HG03060 (cell line): Measurements from ENCODE around the gene CAGE1.
A peak's percentile ranks its signal among the peaks of the same experiment; 100 is the strongest.

ENCODE experiments used
- ATAC-seq: cut with Tn5 transposase; IDR thresholded peaks from one replicate; pipeline ENCODE4 v1.9.1; 2021; ENCODE audit warnings: low read depth, moderate number of reproducible peaks; ENCODE audit not compliant: unreplicated experiment

CAGE1 gene

DNA sequence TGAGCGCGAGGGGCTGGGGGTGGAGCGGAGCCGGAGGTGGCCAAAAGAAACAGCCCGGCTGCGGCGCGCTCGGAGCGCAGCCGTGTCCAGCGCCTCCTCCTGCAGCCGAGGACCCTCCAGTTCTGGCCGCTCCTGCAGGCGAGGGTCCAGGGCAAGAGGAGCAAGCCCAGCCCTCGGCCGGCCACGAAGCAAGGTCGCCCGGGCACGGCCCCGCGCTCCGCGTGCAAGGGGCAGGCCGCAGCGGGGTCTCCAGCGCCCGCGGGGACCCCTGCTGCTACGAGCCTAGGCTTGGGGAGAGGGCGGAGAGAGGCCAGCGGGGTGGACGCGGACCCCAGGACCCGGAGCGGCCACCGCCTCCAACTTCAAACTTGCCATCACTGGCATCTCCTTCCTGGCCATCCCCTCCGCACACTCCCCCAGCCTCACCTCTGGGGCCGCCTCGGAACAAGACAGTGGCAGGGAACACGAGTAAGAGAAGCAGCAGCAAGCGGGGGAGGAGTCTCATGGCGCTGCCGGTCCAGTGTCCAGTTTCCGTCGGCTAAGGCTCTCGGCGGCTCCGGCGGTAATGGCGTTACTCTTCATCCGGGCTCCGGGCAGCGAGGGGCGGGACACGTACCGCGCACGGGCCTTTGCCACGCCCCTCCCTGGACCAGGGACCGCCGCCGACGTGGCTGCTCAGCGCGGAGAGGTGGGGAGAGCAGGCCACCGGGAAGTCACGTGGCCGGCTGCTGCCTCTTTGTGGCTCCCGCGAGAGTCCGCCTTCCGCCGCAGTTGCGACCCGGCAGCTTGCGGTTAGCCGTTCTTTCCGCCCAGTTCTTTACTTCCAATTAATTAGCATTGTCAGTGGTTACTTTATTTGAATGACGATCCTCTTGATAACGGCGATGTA lies 76.7 kb downstream of the CAGE1 start, which contains the start of gene SSR1:
SSR1 (minus strand) TSS at position 584 of the 889 bp plus-strand sequence; CDS start at position 505, 79 bp downstream.
- peak; percentile 87 for ATAC-seq

DNA sequence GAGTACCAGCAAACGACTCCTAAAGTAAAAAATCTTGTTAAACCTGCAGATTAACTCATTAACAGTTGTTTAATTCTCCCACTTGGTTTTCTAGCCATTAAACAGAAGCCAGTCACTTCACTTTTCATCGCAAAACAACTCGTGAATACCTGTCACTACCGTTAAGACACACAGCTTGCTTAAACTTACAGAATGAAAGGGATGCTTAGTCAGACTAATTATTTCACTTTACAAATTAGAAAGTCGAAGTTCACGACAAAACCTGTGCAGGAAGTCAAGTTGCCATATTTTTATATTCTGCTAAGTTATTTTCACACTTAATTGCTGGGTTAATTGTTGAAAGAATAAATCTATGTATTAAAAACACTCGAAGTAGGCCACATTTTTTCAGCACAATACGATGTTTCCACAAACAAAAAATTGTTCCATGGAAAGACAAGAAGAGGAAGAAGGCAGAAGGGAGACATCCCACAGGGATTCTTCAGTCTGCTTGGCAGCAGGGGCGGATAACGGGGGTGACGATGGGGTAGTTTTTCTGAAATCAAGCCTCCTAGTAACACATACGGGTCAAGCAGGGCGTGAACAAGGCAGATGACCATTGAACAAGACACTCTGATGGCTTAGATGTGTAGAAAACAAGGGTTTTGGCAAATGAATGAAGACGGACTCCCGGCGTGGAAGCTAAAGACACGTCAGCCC lies 77.5 kb downstream of the CAGE1 start:
- ATAC-seq: no peak

DNA sequence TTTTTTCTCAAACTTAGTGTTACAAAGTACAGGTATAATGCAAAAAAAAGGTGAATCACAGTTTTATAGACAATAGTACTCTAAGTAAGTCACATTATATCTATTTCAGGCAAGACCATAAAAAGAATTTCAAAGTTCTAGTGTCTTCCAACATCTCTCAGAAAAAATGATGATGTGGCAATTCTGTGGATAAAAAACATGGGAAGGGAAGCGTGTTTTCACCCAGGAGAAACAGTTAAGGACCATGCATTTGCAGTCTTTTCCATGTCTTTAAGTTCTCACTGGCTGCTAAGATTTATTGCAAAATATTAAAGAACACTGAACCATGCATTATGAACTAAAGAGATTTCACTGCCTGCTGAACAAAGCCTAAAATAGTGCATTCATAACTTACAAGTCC lies 78.4 kb downstream of the CAGE1 start:
- no peak for ATAC-seq

DNA sequence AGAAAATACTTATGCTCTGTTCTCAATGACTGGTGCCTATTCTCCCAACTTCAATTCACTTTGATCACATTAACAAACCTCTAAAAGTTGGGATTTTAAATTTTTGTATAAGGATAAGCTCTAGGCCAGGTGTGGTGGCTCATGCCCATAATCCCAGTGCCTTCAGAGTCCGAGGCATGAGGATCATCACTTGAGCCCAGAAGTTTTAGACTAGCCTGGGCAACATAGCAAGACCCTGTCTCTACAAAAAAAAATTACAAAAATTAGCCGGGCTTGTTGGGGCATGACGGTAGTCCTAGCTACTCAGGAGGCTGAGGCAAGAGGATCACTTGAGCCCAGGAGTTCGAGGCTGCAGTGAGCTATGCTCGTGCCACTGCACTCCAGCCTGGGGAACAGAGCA lies 80.5 kb downstream of the CAGE1 start:
- ATAC-seq: no peak

DNA sequence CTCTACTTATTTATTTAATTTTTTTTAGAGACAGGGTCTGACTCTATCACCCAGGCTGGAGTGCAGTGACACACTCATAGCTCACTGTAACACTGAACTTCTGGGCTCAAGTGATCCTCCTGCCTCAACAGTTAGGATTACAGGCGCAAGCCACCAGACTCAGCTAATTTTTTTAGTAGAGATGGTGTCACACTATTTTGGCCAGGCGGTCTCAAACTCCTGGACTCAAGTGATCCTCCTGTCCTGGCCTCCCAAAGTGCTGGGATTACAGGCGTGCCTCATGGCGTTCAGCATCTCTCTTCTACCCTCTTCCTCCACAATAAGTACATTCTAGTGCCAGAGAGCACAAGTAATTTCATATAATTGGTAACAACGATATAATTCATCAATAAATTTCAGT lies 82.0 kb downstream of the CAGE1 start:
- ATAC-seq: no peak

DNA sequence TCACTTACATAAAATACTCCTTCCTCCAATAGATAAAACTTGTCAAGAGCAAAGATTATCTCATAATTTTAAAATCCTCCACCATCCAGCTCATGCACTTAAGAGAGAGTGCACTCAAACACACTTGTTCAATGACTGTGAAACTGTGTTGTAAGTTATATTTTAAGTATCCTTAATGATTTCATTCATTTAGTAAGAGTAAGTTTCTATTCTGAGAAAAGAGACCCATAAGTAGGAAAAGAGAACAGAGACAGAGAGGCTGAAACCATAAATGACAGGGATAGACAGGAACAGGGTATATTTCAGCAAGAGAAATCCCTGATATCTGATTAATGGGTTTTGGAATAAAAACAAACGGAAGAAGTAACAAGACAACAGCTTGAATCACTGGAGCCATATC lies 84.7 kb downstream of the CAGE1 start:
- no peak for ATAC-seq

DNA sequence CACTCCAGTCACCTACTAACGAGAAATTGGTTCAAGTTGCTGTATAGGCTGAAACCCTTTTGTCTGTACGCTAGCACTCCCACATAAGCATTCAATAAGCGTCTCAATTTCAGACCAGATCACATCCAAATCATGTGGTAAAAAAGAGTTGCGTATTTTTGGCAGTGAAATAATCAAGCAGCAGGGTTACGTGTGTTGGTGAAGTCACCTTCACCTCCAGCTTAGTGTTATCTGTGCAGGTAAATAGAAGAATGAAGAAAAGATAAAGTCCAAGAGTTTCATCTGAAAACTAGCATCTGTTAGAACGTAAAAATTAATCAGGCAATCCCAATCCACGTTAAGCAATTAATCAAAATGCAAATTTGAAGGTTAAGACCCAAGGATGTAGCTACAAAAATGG lies 87.8 kb downstream of the CAGE1 start:
- ATAC-seq: no peak

DNA sequence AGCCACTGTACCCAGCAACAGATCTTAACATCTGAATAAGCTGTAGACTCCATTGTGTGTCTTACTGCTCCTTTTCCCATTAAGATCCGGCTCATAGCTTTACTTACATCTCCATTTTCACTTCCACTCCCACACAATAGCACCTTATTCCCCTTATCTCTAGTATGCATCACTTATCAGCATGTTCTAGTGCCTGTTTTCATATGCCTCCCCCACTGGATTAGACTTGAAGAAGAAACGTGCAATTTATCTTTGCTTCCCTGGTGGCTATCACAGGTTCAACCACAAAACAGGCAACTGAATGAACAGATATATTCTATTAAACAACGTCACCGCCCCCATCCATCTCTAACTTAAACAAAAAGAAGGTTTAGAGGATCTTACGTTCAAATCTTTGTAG lies 88.6 kb downstream of the CAGE1 start:
- ATAC-seq: no peak

DNA sequence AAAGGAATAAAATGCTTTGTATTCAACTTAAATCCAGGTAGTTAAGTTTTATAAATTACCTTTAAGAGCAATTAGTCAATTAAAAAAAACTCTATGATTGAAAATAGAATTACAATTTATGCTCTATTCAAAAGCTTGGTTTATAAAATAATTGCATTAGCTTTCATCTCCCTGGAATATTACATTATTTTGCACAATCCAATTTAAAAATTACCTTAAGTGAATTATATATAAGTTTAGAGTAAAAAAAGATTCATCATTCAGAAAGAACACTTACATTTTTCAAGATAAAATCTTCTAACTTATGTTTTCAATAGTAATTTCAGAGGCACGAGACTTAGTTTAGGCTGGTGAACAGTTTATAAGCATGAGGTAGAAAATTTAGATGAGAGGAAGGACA lies 91.4 kb downstream of the CAGE1 start:
- no peak for ATAC-seq

DNA sequence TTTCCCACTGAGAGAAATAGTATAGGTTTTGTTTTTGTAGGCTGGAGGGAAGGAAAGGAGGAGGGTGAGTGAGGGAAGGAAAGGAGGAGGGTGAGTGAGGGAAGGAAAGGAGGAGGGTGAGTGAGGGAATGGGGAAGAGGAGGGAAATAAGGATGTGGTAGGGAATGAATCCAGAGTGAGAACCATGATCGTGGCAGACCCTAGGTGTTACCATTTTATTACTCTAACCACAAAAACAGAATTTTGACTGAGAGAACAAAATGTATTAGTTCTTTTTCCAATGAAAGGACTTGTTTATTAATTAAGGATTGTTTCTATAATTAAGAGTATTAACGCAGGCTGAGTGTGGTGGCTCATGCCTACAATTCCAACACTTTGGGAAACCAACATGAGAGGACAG lies 92.9 kb downstream of the CAGE1 start:
- no peak for ATAC-seq

DNA sequence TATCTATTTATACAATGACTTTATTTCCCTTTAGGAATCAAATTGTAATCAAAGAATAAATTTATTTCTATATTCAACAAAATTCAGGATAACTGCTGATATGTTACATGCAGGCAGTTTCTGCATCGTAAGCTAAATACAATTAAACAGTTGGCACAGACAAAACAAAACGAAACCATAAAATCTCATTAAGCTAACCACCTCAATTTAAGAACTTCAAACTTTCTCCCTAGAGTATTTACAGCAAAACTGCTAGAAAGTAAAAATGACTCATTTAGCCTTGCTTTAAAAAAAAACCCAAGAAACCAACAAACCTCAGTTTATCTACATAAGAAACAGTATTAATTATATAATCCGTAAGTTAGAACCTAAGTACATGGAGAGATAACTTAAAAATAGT lies 93.6 kb downstream of the CAGE1 start:
- ATAC-seq: no peak

DNA sequence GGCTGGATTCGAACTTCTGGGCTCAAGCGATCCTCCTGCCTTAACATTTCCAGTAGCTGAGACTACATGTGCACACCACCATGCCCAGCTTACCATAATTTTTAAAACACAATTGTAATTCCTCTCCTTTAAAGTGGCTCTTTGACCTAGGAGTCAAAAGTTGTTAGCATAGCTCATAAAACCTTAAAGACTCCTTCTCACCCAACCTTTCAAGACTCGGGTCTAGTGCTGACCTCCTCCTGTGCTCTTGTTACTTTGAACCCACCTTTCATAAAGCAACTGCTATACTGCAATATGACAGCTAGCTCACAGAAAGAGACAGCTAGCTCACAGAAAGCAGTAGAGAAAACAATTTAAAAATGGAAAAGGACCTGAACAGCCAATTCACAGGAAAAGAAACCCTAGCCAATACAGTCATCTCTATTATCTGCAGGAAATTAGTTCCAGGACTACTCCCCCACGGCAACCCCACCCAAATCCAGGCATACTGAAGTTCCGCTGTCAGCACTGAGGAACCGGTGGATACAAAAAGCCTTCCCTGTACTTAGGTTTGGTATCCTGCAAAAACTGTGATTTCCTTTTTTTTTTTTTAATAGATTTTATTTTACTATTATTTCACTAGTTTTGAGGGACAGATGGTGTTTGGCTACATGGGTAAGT lies 96.8 kb downstream of the CAGE1 start:
- no peak for ATAC-seq

DNA sequence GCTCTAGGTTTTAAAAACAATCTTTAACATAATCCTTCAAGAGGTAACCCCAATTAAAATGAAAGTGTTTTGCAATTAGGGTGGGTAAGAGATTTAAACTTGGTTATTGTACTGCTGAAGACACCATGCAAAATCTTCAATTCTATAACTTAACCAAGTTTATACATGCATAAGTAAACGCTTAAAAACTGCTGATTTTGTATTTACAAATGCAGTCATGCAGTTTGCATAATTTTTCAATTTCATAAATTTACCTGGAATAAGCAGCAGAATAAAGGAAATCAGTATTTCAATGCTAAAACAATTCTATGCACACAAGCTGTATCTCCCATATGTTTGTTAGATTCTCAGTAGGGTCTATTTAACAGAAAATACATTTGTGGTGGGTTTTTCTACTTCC lies 99.5 kb downstream of the CAGE1 start:
- ATAC-seq: no peak

DNA sequence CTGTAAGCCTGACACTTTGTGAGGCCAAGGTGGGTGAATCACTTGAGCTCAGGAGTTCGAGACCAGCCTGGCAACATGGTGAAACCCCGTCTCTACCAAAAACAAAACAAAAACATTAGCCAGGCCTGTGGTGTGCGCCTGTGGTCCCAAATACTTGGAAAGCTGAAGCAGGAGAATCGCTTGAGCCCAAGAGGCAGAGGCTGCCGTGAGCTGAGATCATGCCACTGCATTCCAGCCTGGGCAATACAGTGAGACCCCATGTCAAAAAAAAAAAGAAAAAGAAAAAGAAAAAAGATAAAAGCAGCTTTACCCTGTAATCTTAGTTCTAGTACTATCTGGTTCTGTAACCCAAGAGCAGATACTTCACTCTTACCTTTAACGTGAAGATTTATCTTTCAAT lies 104.1 kb downstream of the CAGE1 start:
- no peak for ATAC-seq

DNA sequence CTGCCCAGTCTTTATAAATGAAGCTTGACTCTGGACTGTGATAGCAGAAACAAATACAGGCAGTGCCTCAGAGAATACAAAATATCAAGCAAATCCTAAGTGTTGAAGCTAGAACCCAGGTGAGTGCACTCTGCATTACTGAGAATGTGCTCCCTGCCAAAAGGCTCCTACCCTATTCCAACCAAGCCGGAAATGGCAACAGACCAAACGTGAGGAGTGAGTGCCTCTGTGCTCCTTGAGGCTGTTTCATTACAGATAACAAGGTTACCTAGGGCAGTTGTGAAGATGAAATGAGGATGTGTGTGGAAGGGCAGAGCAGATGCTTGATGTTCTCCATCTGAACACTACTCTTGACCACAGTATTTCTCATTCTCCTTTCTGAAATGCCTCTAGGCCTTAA lies 105.9 kb downstream of the CAGE1 start:
- ATAC-seq: no peak

DNA sequence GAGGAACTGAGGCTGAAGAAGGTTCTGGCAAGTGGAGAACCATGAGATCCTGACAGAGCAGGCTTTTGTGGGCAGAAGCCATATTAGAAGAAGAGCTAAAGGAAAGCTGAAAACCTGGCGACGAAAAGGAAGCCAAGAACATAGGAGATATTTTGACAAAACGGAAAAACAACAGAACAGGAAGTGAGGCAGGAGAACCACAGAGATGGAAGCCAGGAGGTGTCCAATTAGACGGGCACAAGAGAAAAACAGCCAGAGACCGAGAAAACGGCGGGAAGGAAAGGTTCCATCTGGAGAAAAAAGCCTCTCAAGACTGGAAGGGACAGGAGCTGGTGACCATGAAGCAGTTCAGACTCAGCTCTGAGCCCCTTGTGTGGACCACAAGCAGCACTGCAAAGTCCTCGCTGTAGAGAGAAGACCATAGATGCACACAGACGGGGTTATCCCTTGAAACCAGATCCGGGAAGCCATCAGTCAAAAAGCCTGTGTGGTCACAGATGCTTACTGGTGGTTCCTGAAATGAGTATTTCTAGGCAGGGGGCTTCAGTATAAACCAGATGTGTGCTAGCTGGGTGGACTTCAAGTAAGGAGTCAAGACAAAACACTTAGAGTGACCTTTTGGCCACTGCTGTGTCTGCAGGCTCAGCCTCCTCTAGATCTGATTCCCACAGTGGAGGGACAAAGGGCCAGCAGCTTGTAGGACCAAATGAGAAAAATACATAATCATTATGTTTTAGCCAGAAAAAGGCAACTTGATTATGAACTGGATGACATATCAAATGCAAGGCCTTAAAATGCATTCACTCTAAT lies 107.2 kb downstream of the CAGE1 start:
- ATAC-seq: no peak
